Endothelial cell of umbilical vein (primary cell): ENCODE results near the gene TBC1D10A. TPM values are rescaled to one million over a fixed set of nuclear protein-coding genes. Genes with fewer than 3 reads are reported as not detected.
A peak's percentile ranks its signal among the peaks of the same experiment; 100 is the strongest.

Experiments
- BruUV-seq: library from RNA; stranded (reverse); fragments of 400-500 nt; replicated peaks from 2 replicates; lab custom pipeline; 2021; lab: Mats Ljungman, UMichigan
- CTCF ChIA-PET: fragments of 300-600, 350-600 bp; sonication (Branson Sonifier 250); formaldehyde crosslinking; loops from one replicate; lab custom pipeline; 2021; ENCODE audit warnings: antibody characterized with exemption, inconsistent platforms; lab: Charles Lee
- POLR2A ChIA-PET: fragments of 300-600, 350-600 bp; sonication (Branson Sonifier 250); formaldehyde crosslinking; loops from one replicate; lab custom pipeline; 2021; ENCODE audit warnings: antibody characterized with exemption, inconsistent platforms; lab: Charles Lee
- DNase-seq: peaks from one replicate; pipeline ENCODE4 v3.0.0-alpha.2; 2011; ENCODE audit warnings: low read depth, low spot score
- FAIRE-seq: peaks from 2 replicates; lab custom pipeline; 2011; peaks lifted over from hg19 to GRCh38; lab: Jason Lieb, UNC
- H2AFZ ChIP-seq: 2 replicates; pipeline ENCODE4 v1.6.0; 2012; ENCODE audit warnings: low read depth, low read length, control low read depth, inconsistent platforms
- H3K27ac ChIP-seq: 2 replicates; pipeline ENCODE4 v1.5.1; 2011; ENCODE audit warnings: low read depth, mild to moderate bottlenecking, control low read depth, low read length, moderate library complexity; ENCODE audit not compliant: insufficient read depth
- H3K27me3 ChIP-seq, 2 experiments: 2 replicates each; pipeline versions ENCODE4 v1.6.0 to v1.6.1; 2011; ENCODE audit warnings: low read length in 2 of 2, mixed read lengths in 1 of 2; ENCODE audit not compliant: control insufficient read depth in 2 of 2, insufficient read depth in 2 of 2
- H3K36me3 ChIP-seq, 2 experiments: 2 replicates in 1 of 2; 3 replicates in 1 of 2; pipeline ENCODE4 v1.5.1; 2011; ENCODE audit warnings: low read length in 2 of 2, mild to moderate bottlenecking in 1 of 2, moderate library complexity in 1 of 2; ENCODE audit not compliant: control insufficient read depth in 2 of 2, insufficient read depth in 2 of 2; ENCODE audit errors: extremely low read depth in 1 of 2
- H3K4me1 ChIP-seq: 3 replicates; pipeline ENCODE4 v1.5.1; 2011; ENCODE audit warnings: mild to moderate bottlenecking, low read length; ENCODE audit not compliant: control insufficient read depth, insufficient read depth; ENCODE audit errors: extremely low read depth
- H3K4me2 ChIP-seq: 2 replicates; pipeline ENCODE4 v1.6.1; 2011; ENCODE audit warnings: low read length, control low read depth, mixed read lengths; ENCODE audit not compliant: insufficient read depth
- H3K4me3 ChIP-seq, 3 experiments: fragments of 200-600 bp in 1 of 3; sonication (generic), shearing (Covaris generic) in 1 of 3; replicated peaks in 1 of 3; 2 replicates each; pipeline ENCODE4 v1.5.1; 2011 to 2016; ENCODE audit warnings: control low read depth in 3 of 3, low read length in 3 of 3, mild to moderate bottlenecking in 2 of 3, inconsistent platforms in 1 of 3, low read depth in 1 of 3, moderate library complexity in 1 of 3; ENCODE audit not compliant: insufficient read depth in 1 of 3
- H3K79me2 ChIP-seq: 2 replicates; pipeline ENCODE4 v1.6.0; 2012; ENCODE audit warnings: low read length, inconsistent platforms; ENCODE audit not compliant: control insufficient read depth, insufficient read depth
- H3K9ac ChIP-seq: replicated peaks from 2 replicates; pipeline ENCODE3; 2011; ENCODE audit warnings: low read length, control low read depth; ENCODE audit not compliant: insufficient read depth; ENCODE audit errors: extremely low read depth
- H3K9me1 ChIP-seq: replicated peaks from 3 replicates; pipeline ENCODE4 v1.6.0; 2011; ENCODE audit warnings: mild to moderate bottlenecking, low read length; ENCODE audit not compliant: control insufficient read depth, insufficient read depth; ENCODE audit errors: extremely low read depth
- H3K9me3 ChIP-seq: replicated peaks from 2 replicates; pipeline ENCODE4 v1.5.1; 2012; ENCODE audit warnings: low read length, inconsistent platforms; ENCODE audit not compliant: control insufficient read depth, insufficient read depth
- H4K20me1 ChIP-seq: replicated peaks from 2 replicates; pipeline ENCODE3; 2011; ENCODE audit warnings: mild to moderate bottlenecking, low read length; ENCODE audit not compliant: control insufficient read depth, insufficient read depth; ENCODE audit errors: extremely low read depth
- CTCF ChIP-seq, 2 donors: IDR thresholded peaks; 1 replicate in 1 of 2; 2 replicates in 1 of 2; pipeline ENCODE4 v1.5.1; 2011; ENCODE audit warnings: low read length in 2 of 2, mild to moderate bottlenecking in 2 of 2, moderate library complexity in 2 of 2, control low read depth in 1 of 2, inconsistent platforms in 1 of 2, low read depth in 1 of 2; ENCODE audit not compliant: insufficient read depth in 1 of 2; ENCODE audit errors: extremely low read depth in 1 of 2
- EZH2 ChIP-seq: IDR thresholded peaks from 2 replicates; pipeline ENCODE4 v1.6.1; 2012; ENCODE audit warnings: borderline replicate concordance, low read depth, mild to moderate bottlenecking, moderate library complexity, low read length, inconsistent platforms; ENCODE audit not compliant: severe bottlenecking
- FOS ChIP-seq: IDR thresholded peaks from 2 replicates; pipeline ENCODE4 v1.6.1; 2011; ENCODE audit warnings: mild to moderate bottlenecking, low read length, moderate library complexity, borderline replicate concordance; ENCODE audit not compliant: insufficient read depth
- JUN ChIP-seq: IDR thresholded peaks from 2 replicates; pipeline ENCODE4 v1.6.1; 2011; ENCODE audit warnings: borderline replicate concordance, low read depth; ENCODE audit not compliant: insufficient read length, insufficient read depth
- POLR2A ChIP-seq: IDR thresholded peaks from 2 replicates; pipeline ENCODE4 v1.6.1; 2012; ENCODE audit warnings: low read depth, mild to moderate bottlenecking, control low read depth, low read length
- POLR2AphosphoS5 ChIP-seq: IDR thresholded peaks from 2 replicates; pipeline ENCODE4 v1.6.1; 2012; ENCODE audit warnings: low read depth, mild to moderate bottlenecking, control low read depth, low read length, moderate library complexity; ENCODE audit not compliant: insufficient read depth
- dilution Hi-C: fragments of 300-500 bp; cut with MboI; formaldehyde crosslinking; loops from one replicate; pipeline ENCODE4 v1.15.0; 2019; ENCODE audit warnings: low sequenced_read_pairs; ENCODE audit not compliant: extremely low pct_ligation_motif_present
- intact Hi-C: fragments of 100-400 bp; cut with micrococcal nuclease; formaldehyde crosslinking; loops from one replicate; pipeline ENCODE4 v1.10.0; 2022
- polyA plus RNA-seq, 4 experiments: library from polyadenylated mRNA; depleted of rRNA in 3 of 4; stranded (reverse) in 3 of 4; unstranded in 1 of 4; fragments of >200 nt; gene quantifications; 2 replicates each; pipeline versions ENCODE4 v1.2.1 to v1.2.3, GENCODE V29; 2011 to 2012; ENCODE audit warnings: missing spikeins in 1 of 4
- total RNA-seq: library from RNA; stranded (reverse); gene quantifications from 2 replicates; pipeline ENCODE4 v1.2.3, GENCODE V29; 2021
- TF ChIP-seq, protein P1 (sequence below): IDR thresholded peaks from 2 replicates; pipeline ENCODE4 v1.6.1; 2011; ENCODE audit not compliant: insufficient read depth, insufficient read length

Gene TBC1D10A
- total and polyA plus RNA-seq, 2 donors (not counting 3 experiments of a cell fraction or from before 2014, with no cell fraction given): 10.0 to 11.9 TPM

GRCh38 chr22:30286813-30287647 lies 39.7 kb downstream of the TBC1D10A start:
- DNase-seq (peak; percentile 61), FAIRE-seq (no peak)
- Histone ChIP-seq H3K9ac (no peak overlapping the region), H3K4me2 (no peak overlapping the region), H3K79me2 (no peaks in the 10 kb centered on the region), H3K4me3 (no peak overlapping the region), H3K27ac (no peak overlapping the region), H3K36me3 (peaks cover 0 to 5% of the 10 kb centered on the region in 2 experiments), H3K4me1 (peaks cover 28% of the 10 kb centered on the region), H4K20me1 (no peaks in the 10 kb centered on the region), H2AFZ (no peak overlapping the region), H3K9me3 (no peaks in the 10 kb centered on the region), H3K9me1 (no peaks in the 10 kb centered on the region), H3K27me3 (no peaks in the 10 kb centered on the region)
- dilution Hi-C loops (no loop called here), intact Hi-C loops (loop anchor here (1.0 kb wide), 2 partner anchors 9 to 24 kb away; no protein-coding TSS in a partner anchor)
- CTCF ChIA-PET: interaction anchor here (0.8 to 4.4 kb wide), 36 partner anchors 8 to 468 kb away, joined by 3 to 164 read pairs (median 8); partner anchors contain the start of genes CCDC157, MTFP1, RNF215 and SEC14L2
- TF ChIP-seq FOS (no peak), POLR2A (no peak), JUN (no peak), EZH2 (no peak), POLR2AphosphoS5 (no peak), CTCF (IDR thresholded peaks at IDR 0.05; ENCODE audit: extremely low read depth in 1 of 2, insufficient read depth in 1 of 2, low read depth in 1 of 2, low read length in 2 of 2) (peak; percentile 89 to 97)
- TF ChIP-seq, protein P1, sequence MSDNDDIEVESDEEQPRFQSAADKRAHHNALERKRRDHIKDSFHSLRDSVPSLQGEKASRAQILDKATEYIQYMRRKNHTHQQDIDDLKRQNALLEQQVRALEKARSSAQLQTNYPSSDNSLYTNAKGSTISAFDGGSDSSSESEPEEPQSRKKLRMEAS: no peak
- BruUV-seq: no TSS peak
- POLR2A ChIA-PET: interaction anchor here (0.7 to 2.1 kb wide), 3 partner anchors 40 to 100 kb away, joined by 3 to 7 read pairs (median 6); partner anchors contain the start of genes RNF215 and TBC1D10A
